Fibroblast of lung (primary cell): ENCODE data around the gene TMEM175.

Experiments
- CTCF ChIP-seq, 2 donors: IDR thresholded peaks in 1 of 2; conservative IDR thresholded peaks in 1 of 2; 1 replicate in 1 of 2; 2 replicates in 1 of 2; pipeline ENCODE4 v1.5.1; 2011 to 2012; ENCODE audit warnings: low read length in 2 of 2, control low read depth in 1 of 2, inconsistent platforms in 1 of 2, low read depth in 1 of 2, mild to moderate bottlenecking in 1 of 2
- EZH2 ChIP-seq: IDR thresholded peaks from 2 replicates; pipeline ENCODE4 v1.5.1; 2012; ENCODE audit warnings: low read length, control low read depth, mild to moderate bottlenecking; ENCODE audit errors: missing control alignments

- no peak for TF ChIP-seq CTCF (conservative IDR thresholded peaks at IDR 0.05 in 1 of 2, IDR thresholded peaks at IDR 0.05 in 1 of 2; ENCODE audit: low read depth in 1 of 2, low read length in 2 of 2)
- TF ChIP-seq EZH2: no peak
These were observed 19.5 kb upstream of the TMEM175 start for GRCh38 chr4:912548-913279.
